ENCODE measurements around the gene ATG2A. TPM values are rescaled to one million over a fixed set of nuclear protein-coding genes. Genes with fewer than 3 reads are reported as not detected.
A peak's percentile ranks its signal among the peaks of the same experiment; 100 is the strongest.

The ATG2A gene
- total RNA-seq, 4 donors from 2014 or later, result 33.0 to 93.6 (median 45.8) TPM

DNA sequence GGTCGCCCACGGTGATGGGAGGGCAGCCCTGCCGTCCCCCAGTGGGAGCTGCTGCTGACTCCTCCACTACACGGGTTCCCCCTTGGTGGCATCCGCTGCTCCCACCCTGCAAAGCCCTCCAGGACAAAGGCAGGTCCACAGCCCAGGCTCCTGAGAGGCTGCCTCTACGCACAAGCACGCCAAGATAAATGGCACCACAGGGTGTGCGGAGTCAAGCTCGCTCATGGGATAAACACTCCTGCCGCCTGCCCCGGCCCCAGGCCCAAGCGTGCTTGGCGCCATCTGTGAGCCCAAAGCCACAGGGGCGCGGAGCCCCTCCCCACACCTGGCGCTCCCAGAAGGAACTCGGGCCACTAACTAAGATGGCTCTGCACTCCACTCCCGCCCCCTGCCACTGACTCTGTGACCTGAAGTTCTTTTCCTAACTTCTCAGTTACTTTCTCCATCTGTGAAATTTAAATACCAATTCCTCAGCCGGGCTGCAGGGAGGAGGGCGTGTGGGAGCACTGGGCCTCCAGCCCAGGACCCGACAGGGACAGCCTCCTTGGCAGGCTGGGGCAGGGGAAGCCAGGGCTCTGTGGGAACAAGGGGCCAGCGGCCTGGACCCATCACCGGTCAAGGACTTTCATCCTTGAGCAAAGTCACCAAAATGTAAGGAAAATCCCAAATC lies 53.5 kb downstream of the ATG2A start:
- H3K9me3 ChIP-seq, result no peaks in the 10 kb centered on the region
- DNase-seq (ENCODE audit: low spot score in 2 of 2), result no peak
- peak overlapping the region; percentile 79 to 90 (median 86) for H3K27ac ChIP-seq
- peak overlapping the region in 2 of 4 donors; percentile 0 to 5 for H3K4me3 ChIP-seq
- 29 to 47% methylated on average over 23 of the region's 23 CpGs for WGBS, 2 donors
- H3K4me1 ChIP-seq, result peaks cover 0 to 77% (median 65%) of the 10 kb centered on the region in 4 donors
- H3K36me3 ChIP-seq, result peaks cover 0 to 15% (median 0%) of the 10 kb centered on the region in 3 donors
- no peaks in the 10 kb centered on the region for H3K27me3 ChIP-seq
- TF ChIP-seq EP300 (IDR thresholded peaks at IDR 0.05) (peak in 1 of 2 donors; percentile 3), POLR2A (IDR thresholded peaks at IDR 0.05) (no peak)
- TF ChIP-seq, protein P1, sequence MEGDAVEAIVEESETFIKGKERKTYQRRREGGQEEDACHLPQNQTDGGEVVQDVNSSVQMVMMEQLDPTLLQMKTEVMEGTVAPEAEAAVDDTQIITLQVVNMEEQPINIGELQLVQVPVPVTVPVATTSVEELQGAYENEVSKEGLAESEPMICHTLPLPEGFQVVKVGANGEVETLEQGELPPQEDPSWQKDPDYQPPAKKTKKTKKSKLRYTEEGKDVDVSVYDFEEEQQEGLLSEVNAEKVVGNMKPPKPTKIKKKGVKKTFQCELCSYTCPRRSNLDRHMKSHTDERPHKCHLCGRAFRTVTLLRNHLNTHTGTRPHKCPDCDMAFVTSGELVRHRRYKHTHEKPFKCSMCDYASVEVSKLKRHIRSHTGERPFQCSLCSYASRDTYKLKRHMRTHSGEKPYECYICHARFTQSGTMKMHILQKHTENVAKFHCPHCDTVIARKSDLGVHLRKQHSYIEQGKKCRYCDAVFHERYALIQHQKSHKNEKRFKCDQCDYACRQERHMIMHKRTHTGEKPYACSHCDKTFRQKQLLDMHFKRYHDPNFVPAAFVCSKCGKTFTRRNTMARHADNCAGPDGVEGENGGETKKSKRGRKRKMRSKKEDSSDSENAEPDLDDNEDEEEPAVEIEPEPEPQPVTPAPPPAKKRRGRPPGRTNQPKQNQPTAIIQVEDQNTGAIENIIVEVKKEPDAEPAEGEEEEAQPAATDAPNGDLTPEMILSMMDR (IDR thresholded peaks at IDR 0.05), result no peak

DNA sequence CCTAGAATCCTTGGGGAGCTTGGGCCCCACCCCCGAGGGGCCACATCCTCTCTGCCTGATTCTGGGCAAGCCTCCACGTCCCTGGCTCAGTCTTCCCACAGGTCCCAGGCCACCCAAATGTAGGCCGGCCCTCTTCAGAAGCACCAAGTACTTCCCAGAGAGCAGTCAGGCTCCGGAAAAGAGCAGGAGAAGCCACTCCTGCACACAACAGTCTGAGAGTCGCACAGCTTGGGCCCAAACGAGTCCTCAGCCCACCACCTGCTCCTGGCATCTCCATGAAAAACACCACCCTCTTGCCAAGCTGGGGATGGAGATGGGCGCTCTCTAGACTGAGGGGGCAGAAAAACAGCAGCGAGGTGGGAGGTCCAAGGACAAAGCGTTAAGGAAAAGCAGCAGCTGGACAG lies 54.0 kb downstream of the ATG2A start:
- H3K27me3 ChIP-seq, result no peaks in the 10 kb centered on the region
- no peaks in the 10 kb centered on the region for H3K9me3 ChIP-seq
- peak overlapping the region; percentile 79 to 90 (median 86) for H3K27ac ChIP-seq
- TF ChIP-seq EP300 (IDR thresholded peaks at IDR 0.05), result no peak
- no peak for TF ChIP-seq POLR2A (IDR thresholded peaks at IDR 0.05)
- TF ChIP-seq, protein P1 (IDR thresholded peaks at IDR 0.05), result no peak
- H3K36me3 ChIP-seq, result peaks cover 0 to 19% (median 0%) of the 10 kb centered on the region in 3 donors
- WGBS, 2 donors, result 31 to 37% methylated on average over 7 to 9 of the region's 9 CpGs
- no peak for DNase-seq (ENCODE audit: low spot score in 2 of 2)
- peaks cover 0 to 77% (median 64%) of the 10 kb centered on the region in 4 donors for H3K4me1 ChIP-seq
- H3K4me3 ChIP-seq, result no peak overlapping the region

DNA sequence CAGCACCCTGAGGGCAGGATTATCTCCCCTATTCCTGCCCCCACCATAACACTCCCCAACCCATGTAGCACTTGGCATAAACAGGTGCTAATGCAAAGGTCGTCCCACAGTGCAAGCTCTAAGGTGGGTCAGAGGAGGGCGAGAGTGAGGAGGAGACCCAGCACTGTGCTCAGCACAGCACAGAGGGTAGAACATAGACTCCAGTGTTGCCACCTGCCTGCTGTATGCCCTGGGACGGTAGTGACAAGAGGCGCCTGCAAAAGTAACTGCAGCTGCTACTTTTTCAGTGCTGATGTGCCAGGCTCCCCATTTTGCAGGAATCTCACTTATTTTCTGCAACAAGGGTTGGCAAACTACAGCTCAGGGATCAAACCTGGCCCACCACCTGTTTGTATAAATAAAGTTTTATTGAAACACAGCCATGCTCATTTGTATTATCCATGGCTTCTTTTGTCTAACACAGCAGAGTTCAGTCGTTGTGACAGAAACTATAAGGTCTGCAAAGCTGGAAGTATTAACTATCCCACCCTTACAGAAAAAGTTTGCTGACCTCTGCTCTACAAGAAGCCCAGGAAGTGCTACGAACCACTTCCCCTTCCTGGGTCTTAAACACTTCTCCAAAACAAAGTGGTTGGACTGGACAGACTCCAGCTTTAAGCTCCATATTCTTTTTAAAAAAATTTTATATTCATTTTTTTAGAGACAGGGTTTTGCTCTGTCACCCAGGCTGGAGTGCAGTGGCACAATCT lies 55.6 kb downstream of the ATG2A start:
- peaks cover 0 to 19% (median 0%) of the 10 kb centered on the region in 3 donors for H3K36me3 ChIP-seq
- TF ChIP-seq POLR2A (IDR thresholded peaks at IDR 0.05), result no peak
- no peak for TF ChIP-seq EP300 (IDR thresholded peaks at IDR 0.05)
- TF ChIP-seq, protein P1 (IDR thresholded peaks at IDR 0.05), result no peak
- peaks cover 0 to 86% (median 74%) of the 10 kb centered on the region in 4 donors for H3K4me1 ChIP-seq
- no peak for DNase-seq (ENCODE audit: low spot score in 2 of 2)
- H3K4me3 ChIP-seq, result no peak overlapping the region
- H3K27me3 ChIP-seq, result no peaks in the 10 kb centered on the region
- 85 to 86% methylated on average over 6 of the region's 6 CpGs for WGBS, 2 donors
- H3K9me3 ChIP-seq, result no peaks in the 10 kb centered on the region
- H3K27ac ChIP-seq, result peak overlapping the region in 3 of 4 donors; percentile 86 to 90 (median 87)

DNA sequence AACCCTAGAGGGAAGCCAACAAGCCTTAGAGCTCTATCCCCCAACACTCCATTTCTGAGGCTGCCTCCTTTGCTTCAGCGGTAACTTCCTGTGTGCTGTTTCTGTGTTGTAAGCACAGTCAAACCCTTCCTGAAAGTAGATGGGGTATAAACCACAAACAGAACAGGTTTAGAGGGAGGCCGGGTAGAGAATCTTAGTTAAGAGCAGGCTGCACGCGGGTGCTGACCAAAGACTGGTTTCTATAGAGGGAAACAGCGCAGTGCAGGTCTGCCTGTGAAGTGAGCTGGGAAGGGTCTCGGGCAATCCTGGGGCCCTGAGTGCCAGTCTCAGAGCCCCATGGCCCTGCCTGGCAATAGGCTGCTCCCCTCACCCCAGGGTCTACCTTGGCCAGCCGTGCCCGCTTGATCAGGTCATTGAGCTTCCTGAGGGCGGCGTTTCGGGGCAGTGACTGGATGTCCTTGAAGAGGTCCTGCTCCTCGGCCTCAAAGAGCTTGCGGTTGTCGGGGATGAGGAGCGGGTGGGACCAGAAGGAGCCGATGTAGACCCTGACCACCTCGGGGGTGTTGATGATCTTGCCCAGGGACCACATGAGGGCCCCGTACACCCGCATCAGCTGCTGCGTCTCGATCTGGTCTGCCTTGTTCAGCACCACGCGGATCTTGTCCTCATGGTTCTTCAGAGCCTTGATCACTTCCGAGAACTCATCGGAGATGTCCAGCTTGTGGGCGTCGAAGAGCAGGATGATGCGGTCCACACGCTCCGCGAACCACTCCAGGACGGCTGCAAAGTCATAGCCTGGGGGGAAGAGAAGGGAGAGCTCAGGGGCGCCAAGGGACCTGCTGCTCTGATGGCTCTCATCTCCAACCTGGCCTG lies 57.2 kb downstream of the ATG2A start:
- WGBS, 2 donors, result 91% methylated on average over 18 to 33 of the region's 33 CpGs
- Histone ChIP-seq H3K36me3 (peaks cover 0 to 19% (median 0%) of the 10 kb centered on the region in 3 donors), H3K4me3 (no peak overlapping the region), H3K27ac (peak overlapping the region in 2 of 4 donors; percentile 56 to 69), H3K4me1 (peaks cover 0 to 89% (median 82%) of the 10 kb centered on the region in 4 donors), H3K9me3 (no peaks in the 10 kb centered on the region), H3K27me3 (no peaks in the 10 kb centered on the region)
- TF ChIP-seq POLR2A (IDR thresholded peaks at IDR 0.05), result no peak
- TF ChIP-seq, protein P1 (IDR thresholded peaks at IDR 0.05), result no peak
- TF ChIP-seq EP300 (IDR thresholded peaks at IDR 0.05), result no peak
- no peak for DNase-seq (ENCODE audit: low spot score in 2 of 2)
